Pancreas (tissue), 10 donors: Measurements from ENCODE around the gene RUNX3. TPM values are rescaled to one million over a fixed set of nuclear protein-coding genes. Genes with fewer than 3 reads are reported as not detected.

Experiments
- ATAC-seq, 4 donors: fragments of 200-7000 bp; cut with Tn5 transposase; one replicate each; pipeline versions ENCODE4 v1.8.0 to v1.9.1; 2020; ENCODE audit warnings: mild to moderate bottlenecking in 4 of 4, moderate library complexity in 4 of 4
- DNase-seq, 6 donors: peaks; one replicate each; pipeline ENCODE4 v3.0.0-alpha.2; 2020
- FAIRE-seq: peaks from 2 replicates; lab custom pipeline; 2012; peaks lifted over from hg19 to GRCh38; lab: Jason Lieb, UNC
- H3K27ac ChIP-seq, 4 donors: fragments of 200-600 bp; sonication (generic); 1 replicate in 3 of 4; 2 replicates in 1 of 4; pipeline versions ENCODE4 v1.5.0 to v1.8.0; 2020
- H3K27me3 ChIP-seq, 4 donors: fragments of 200-600 bp; one replicate each; pipeline ENCODE4 v1.8.0; 2021
- H3K36me3 ChIP-seq, 3 donors: fragments of 200-600 bp; sonication (generic) in 1 of 3; one replicate each; pipeline versions ENCODE4 v1.5.0 to v1.8.0; 2020 to 2021
- H3K4me1 ChIP-seq, 3 donors: fragments of 200-600 bp; one replicate each; pipeline ENCODE4 v1.8.0; 2021
- H3K4me3 ChIP-seq, 4 donors: fragments of 200-600 bp; sonication (generic) in 2 of 4; one replicate each; pipeline versions ENCODE4 v1.5.0 to v1.8.0; 2020 to 2021
- H3K9me3 ChIP-seq, 4 donors: fragments of 200-600 bp; one replicate each; pipeline ENCODE4 v1.8.0; 2021
- WGBS, 2 donors: extraction: QIAGEN DNeasy Blood & Tissue Kit; methylation state at CpG; one replicate each; pipeline ENCODE4 v1.1.7; 2013; 5-methylcytosine and 5-hydroxymethylcytosine counted together
- intact Hi-C, 3 donors: fragments of 100-400 bp; cut with DNase I; formaldehyde crosslinking; loops; one replicate each; pipeline versions ENCODE4 v1.11.1 to v1.14.2; 2022
- polyA plus RNA-seq, 2 donors: library from polyadenylated mRNA; stranded (reverse); fragments of 200-250 nt; gene quantifications; one replicate each; pipeline ENCODE4 v1.2.3, GENCODE V29; 2013
- total RNA-seq, 6 donors: library from RNA; stranded (reverse); fragmentation: NEBNext Ultra II Directional in 4 of 6; extraction: Animal tissue kit (Norgen Biotek cat#: 25700) in 4 of 6; gene quantifications; one replicate each; pipeline versions ENCODE4 v1.2.1 to v1.2.4, GENCODE V29; 2021 to 2023
- TF ChIP-seq, protein P1 (sequence below), 4 donors: fragments of 200-600 bp; sonication (generic) in 3 of 4; IDR thresholded peaks; one replicate each; pipeline versions ENCODE4 v1.5.0 to v1.8.0; 2021; ENCODE audit warnings: antibody characterized with exemption in 4 of 4
- donor health status: healthy with polysubstance abuse.
- donor health status: DM: no; HTN: no; CAD: no; lungs with moderate emphysema.
- donor health status: DM: no; HTN: no; CAD: no.
- donor health status: control.
- donor health status: control.
- donor health status: Bipolar disorder and iron deficiency.
- donor health status: DM: yes; HTN: yes; CAD: no.
- donor health status: DM: no; HTN: no; CAD: no.
- donor health status: DM: no; HTN: no; CAD: no.
- donor health status: DM: yes; HTN: yes; CAD: no.

The RUNX3 gene
- total and polyA plus RNA-seq, 8 donors, result 0.30 to 3.7 (median 0.77) TPM

DNA sequence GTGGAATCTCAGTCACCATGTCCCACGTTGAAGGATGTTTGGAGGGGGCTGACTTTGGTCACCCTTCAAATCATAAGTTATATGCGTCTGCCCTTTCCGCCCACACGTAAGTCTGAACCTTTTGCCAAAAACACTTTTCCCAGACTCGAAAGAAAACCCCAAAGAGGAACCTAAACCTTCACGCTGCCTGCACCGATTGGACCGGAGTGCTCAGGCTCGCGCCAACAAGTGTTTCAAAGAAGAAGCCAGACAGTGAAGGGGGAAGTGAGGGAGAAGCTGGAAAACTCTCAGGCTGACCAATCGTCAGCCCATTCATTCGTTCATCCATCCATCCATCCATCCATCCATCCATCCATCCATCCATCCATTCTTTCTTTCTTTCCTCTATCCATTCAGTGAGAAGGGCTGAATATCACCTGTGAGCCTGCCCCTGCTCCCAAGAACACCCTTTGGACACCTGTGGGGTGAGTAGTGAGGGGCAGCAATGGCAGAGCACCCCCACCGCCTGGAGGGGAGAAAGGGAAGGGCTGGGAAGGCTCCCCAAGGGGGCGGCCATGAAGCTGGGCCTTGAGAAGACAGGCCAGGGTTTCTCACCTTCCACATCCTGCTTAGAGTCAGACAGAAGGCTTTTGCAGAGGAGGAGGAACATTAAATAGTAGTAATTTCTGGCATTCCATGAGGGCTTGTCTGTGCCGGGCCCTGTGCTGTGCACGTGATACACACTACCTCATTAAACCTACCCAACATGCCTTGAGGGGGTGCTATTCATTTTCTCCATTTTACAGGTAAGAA is 27.1 kb upstream of the RUNX3 start:
- Histone ChIP-seq H3K27me3 (no peaks in the 10 kb centered on the region), H3K9me3 (no peaks in the 10 kb centered on the region), H3K4me3 (no peak overlapping the region), H3K27ac (no peak overlapping the region), H3K36me3 (no peaks in the 10 kb centered on the region), H3K4me1 (no peaks in the 10 kb centered on the region)
- DNase-seq (no peak), ATAC-seq (peak in 1 of 4 donors; percentile 65), FAIRE-seq (no peak)
- TF ChIP-seq, protein P1, sequence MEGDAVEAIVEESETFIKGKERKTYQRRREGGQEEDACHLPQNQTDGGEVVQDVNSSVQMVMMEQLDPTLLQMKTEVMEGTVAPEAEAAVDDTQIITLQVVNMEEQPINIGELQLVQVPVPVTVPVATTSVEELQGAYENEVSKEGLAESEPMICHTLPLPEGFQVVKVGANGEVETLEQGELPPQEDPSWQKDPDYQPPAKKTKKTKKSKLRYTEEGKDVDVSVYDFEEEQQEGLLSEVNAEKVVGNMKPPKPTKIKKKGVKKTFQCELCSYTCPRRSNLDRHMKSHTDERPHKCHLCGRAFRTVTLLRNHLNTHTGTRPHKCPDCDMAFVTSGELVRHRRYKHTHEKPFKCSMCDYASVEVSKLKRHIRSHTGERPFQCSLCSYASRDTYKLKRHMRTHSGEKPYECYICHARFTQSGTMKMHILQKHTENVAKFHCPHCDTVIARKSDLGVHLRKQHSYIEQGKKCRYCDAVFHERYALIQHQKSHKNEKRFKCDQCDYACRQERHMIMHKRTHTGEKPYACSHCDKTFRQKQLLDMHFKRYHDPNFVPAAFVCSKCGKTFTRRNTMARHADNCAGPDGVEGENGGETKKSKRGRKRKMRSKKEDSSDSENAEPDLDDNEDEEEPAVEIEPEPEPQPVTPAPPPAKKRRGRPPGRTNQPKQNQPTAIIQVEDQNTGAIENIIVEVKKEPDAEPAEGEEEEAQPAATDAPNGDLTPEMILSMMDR (IDR thresholded peaks at IDR 0.05), result no peak
- intact Hi-C loops, result no loop called here
- WGBS, 2 donors, result 72 to 74% methylated on average over 16 of the region's 16 CpGs

DNA sequence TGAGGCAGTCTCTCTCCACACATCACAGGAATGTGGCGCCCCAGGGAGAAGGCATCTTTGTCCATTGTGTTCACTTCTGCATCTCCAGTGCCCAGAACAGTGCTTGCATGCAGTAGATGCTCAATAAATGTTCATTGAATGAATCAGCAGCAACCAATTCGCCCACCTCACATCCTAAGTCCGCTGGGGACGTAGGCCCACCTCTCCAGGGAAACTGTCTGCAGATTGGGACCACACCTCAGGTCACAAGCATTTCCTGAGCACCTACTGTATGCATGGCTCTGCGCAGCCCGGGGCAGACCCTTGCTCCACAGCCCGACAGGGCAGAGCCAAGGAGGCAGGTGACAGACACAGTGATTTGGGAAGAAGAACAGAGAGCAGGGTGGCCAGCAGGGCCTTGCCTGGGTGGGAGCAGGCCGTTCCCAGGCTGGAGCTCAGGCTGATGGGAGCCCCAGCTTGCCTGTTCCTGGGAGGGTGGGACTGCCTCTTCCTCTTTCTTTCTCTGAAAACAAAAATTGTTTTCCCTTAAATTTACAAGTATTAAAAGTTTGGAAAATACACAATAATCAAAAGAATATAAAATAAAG is 25.8 kb upstream of the RUNX3 start:
- Histone ChIP-seq H3K4me1 (no peaks in the 10 kb centered on the region), H3K9me3 (no peaks in the 10 kb centered on the region), H3K4me3 (no peak overlapping the region), H3K27ac (no peak overlapping the region), H3K36me3 (no peaks in the 10 kb centered on the region), H3K27me3 (no peaks in the 10 kb centered on the region)
- no peak for FAIRE-seq
- intact Hi-C loops, result no loop called here
- TF ChIP-seq, protein P1 (IDR thresholded peaks at IDR 0.05), result no peak
- DNase-seq, result no peak
- WGBS, 2 donors, result 71 to 79% methylated on average over 8 of the region's 8 CpGs
- no peak for ATAC-seq

DNA sequence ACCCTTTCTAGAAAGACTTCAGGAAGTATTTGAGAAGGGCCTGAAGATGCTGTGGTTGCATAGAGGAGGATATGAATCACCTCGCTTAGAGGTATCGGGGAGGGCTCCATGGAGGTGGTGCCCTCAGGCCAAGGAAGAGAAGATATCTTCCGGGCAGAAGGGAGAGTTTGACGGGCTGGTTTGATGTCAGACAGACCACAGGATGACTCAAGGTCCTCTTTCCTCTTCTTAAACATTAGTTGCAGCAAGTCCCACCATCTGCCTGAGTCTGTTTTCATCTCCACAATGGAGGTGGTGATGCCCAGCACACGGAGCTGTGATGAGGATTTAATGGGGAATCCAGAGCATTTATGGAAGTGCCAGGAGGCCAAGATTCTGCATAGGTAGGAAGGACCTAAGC is 25.1 kb upstream of the RUNX3 start:
- intact Hi-C loops, result no loop called here
- no peaks in the 10 kb centered on the region for H3K4me1 ChIP-seq
- DNase-seq, result no peak
- no peak overlapping the region for H3K4me3 ChIP-seq
- peak in 1 of 4 donors; percentile 45 for ATAC-seq
- H3K27me3 ChIP-seq, result no peaks in the 10 kb centered on the region
- TF ChIP-seq, protein P1 (IDR thresholded peaks at IDR 0.05), result no peak
- no peaks in the 10 kb centered on the region for H3K36me3 ChIP-seq
- no peaks in the 10 kb centered on the region for H3K9me3 ChIP-seq
- FAIRE-seq, result no peak
- 68 to 78% methylated on average over 5 of the region's 5 CpGs for WGBS, 2 donors
- no peak overlapping the region for H3K27ac ChIP-seq

DNA sequence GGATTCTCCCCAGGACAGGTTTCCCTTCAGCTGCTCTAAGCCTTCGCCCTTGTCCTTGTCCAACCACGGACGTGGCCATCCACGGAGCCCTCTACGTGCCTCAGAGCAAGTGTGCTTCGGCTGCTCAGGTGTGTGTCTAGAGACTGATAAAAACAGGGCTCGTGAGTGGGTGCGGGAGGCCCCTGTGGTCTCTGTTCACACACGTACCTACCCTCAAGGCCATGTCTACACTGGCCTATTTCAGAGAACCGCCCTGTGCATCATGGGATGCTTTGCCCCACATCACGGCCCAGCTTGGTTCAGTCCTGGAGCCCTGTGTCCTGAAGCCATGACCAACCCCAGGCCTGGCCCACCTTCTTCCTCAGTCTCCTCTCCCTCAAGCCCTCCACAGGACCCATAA is 24.6 kb upstream of the RUNX3 start:
- FAIRE-seq (no peak), ATAC-seq (no peak), DNase-seq (peak in 1 of 6 donors; percentile 26)
- H3K9me3 ChIP-seq, result no peaks in the 10 kb centered on the region
- no peaks in the 10 kb centered on the region for H3K27me3 ChIP-seq
- H3K36me3 ChIP-seq, result no peaks in the 10 kb centered on the region
- no peaks in the 10 kb centered on the region for H3K4me1 ChIP-seq
- H3K4me3 ChIP-seq, result no peak overlapping the region
- intact Hi-C loops, result no loop called here
- H3K27ac ChIP-seq, result no peak overlapping the region
- TF ChIP-seq, protein P1 (IDR thresholded peaks at IDR 0.05), result no peak
- 75 to 78% methylated on average over 11 of the region's 11 CpGs for whole genome bisulfite sequencing, 2 donors

DNA sequence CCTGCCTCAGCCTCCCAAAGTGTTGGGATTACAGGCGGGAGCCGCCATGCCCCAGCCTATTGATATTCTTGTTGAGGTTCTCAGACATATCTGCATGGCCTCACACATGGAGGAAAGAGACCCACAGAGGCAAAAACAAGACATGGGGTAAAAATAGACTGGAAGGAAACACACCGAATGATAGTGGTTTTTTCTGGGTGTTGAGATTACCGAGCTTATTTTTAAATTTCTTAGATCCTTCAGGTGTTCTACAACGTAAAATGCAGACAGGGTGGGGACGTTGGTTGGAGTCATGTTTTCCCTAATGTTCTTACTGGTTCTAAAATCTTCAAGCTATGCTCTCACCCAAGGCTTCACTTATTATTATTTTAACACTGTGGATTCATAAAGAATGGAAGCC is 23.9 kb upstream of the RUNX3 start:
- H3K4me3 ChIP-seq, result no peak overlapping the region
- TF ChIP-seq, protein P1 (IDR thresholded peaks at IDR 0.05), result no peak
- DNase-seq (no peak), FAIRE-seq (no peak), ATAC-seq (no peak)
- H3K9me3 ChIP-seq, result no peaks in the 10 kb centered on the region
- no peaks in the 10 kb centered on the region for H3K36me3 ChIP-seq
- no peaks in the 10 kb centered on the region for H3K4me1 ChIP-seq
- intact Hi-C loops, result no loop called here
- 66 to 77% methylated on average over 6 of the region's 6 CpGs for WGBS, 2 donors
- H3K27me3 ChIP-seq, result no peaks in the 10 kb centered on the region
- H3K27ac ChIP-seq, result no peak overlapping the region
